NCI-H1436 treated with DMSO at 0.1 percent for 48 hours (cell line): ENCODE measurements around the gene SPG21.

Experiments used
- DNase-seq: peaks from one replicate; lab custom pipeline; 2025; lab: John Stamatoyannopoulos, UW

The SPG21 gene

GRCh38 chr15:64991536-64992135, 1.9 kb upstream of the SPG21 start:
- DNase-seq: no peak

DNA sequence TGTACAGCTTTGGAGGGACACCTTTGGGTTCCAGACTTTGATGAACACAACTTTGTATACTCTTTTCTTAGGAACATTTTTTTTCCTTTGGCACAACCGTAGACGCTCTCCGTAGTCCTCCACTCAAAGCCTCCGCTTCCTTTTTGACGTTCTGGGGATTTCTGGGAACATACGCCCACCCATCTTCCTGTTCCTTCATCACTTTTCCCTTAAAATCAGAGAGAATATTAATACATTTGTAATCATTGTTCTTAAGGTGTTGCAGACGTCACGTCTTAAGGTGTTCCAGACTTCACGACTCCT, 405 bp upstream of the SPG21 start:
- DNase-seq: no peak

- DNase-seq: no peak
Measured at GRCh38 chr15:64987136-64987535, 2.6 kb downstream of the SPG21 start.

DNA sequence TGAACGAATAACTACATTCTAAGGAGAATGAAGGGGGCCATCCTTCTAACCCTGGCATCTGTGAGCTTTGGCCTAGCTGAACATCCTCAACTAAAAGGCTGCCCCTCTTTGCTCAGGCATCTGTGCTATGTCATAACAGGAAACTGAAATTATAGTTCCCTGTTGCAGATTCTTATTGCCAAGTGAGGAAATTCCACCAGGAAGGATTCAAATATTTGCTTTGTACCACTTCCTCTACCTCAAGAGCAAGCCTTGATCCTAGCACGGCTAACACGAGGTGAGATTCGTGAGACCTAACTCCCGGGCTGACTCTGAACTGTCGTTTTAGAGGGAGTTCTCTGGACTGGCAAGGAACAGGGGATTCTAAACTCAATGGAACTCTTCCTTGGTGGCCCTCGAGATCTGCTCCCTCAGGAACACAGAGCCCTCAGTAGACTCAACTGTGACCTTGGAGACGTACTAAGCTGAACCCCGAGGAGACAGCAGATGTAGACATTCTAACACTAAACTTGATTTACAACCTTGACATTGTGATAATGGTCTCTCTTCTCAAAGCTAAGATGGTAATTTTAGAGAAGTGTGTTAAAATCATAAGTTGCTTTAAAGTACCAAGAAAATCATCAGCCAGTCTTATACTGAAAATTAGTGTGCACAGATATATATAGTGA, 4.2 kb downstream of the SPG21 start:
- no peak for DNase-seq

DNA sequence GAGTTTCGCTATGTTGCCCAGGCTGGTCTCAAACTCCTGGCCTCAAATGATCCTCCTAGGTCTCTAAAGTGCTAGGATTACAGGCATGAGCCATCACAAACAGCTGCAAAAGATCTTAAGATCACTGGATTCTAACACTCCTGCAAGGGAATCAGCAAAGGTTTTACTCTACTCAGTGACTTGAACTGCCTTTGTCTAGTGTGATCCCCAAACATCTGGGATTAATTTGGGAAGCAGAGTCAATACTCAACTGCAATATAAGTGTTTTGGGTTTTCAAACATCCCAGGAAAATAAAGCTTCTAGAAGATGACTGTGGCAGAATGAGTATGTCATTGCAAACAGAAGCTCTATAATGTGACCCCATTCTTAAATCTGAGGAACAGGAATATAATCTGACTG, 7.2 kb downstream of the SPG21 start:
- no peak for DNase-seq

DNA sequence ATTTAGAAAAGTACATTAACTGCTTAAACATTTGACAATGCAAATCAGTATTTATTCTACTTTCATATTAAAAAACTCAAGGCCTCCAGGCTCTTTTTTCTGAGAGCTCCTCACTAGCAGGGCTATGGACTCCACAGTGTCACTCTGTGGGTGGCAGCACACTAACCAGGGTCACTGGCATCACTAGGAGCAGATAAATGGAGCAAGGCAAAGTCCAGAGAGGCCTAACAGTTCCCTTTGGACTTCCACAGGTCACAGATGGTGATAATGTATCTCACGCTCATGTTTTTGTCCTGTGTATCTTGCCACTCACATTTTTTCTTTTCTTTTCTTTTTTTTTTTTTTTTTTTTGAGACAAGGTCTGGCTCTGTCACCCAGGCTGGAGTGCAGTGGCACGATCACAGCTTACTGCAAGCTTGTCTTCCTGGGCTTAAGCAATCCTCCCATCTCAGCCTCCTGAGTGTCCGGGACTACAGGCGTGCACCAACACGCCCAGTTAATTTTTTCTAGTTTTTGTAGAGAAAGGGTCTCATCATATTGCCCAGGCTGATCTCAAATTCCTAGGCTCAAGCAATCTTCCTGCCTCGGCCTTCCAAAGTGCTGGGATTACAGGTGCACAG, 7.8 kb downstream of the SPG21 start:
- DNase-seq: no peak

GRCh38 chr15:64979252-64979710, 10.4 kb downstream of the SPG21 start:
- no peak for DNase-seq

DNA sequence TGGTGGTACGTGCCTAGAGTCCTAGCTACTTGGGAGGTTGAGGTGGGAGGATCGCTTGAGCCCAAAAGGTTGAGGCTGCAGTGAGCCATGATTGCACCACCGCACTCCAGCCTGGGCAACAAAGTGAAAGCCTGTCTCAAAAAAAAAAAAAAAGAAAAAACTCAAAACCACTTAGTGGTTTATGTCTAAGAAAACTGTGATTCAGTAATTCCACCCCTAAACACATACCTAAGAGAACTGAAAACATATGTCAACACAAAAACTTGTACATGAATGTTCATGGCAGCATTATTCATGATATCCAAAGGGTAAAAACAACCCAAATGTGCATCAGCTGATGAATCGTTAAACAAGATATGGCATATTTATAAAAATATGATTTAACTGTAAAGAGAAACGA, 14.3 kb downstream of the SPG21 start:
- no peak for DNase-seq

GRCh38 chr15:64970698-64971097, 19.0 kb downstream of the SPG21 start:
- no peak for DNase-seq

GRCh38 chr15:64969401-64969800, 20.3 kb downstream of the SPG21 start:
- no peak for DNase-seq

- no peak for DNase-seq
Measured at GRCh38 chr15:64961013-64961412, 28.7 kb downstream of the SPG21 start.

GRCh38 chr15:64960153-64960552, 29.6 kb downstream of the SPG21 start:
- DNase-seq: no peak

GRCh38 chr15:64959128-64959527, 30.6 kb downstream of the SPG21 start:
- DNase-seq: no peak

- DNase-seq: no peak
Measured at GRCh38 chr15:64954395-64954794, 35.3 kb downstream of the SPG21 start.

- DNase-seq: no peak
Measured at GRCh38 chr15:64951777-64952418, 37.8 kb downstream of the SPG21 start.

- no peak for DNase-seq
Measured at GRCh38 chr15:64950888-64951287, 38.8 kb downstream of the SPG21 start.

- DNase-seq: no peak
Measured at GRCh38 chr15:64949383-64950186, 40.1 kb downstream of the SPG21 start.

DNA sequence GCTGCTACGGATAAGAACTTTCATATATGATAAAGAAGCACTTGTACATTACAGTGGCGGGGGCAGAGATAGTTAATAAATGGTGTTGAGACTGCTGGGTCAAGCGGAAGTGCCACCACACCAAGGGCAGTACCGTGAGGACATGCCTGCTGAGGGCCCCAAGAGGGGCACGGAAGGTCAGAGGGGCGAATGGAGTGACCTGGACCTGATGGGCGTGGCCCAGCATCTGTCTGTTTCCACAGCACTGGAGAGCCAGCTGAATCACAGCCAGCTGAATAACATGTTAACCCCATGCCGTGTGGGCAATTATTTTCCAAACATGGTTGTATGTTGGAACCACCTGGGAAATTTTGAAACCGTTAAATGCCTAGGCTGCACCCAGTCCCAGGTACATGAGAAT, 40.8 kb downstream of the SPG21 start:
- DNase-seq: no peak

DNA sequence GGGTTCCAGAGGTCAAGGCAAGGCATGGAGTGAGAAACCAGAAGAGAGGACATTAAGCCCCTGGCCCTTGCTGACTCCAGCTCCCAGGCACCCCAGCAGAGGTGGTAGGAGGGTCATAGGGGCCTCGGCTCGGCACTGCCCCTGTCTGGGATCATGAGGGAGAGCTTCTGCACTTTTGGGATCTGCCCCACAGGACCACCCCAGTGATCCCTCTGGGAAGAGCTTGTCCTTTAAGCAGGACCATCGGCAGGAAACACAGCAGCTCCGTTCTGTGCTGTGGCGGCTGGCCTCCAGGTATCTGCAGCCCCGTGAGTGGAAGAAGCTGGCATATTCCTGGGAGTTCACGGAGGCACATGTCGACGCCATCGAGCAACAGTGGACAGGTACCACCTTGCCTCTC, 42.5 kb downstream of the SPG21 start:
- DNase-seq: no peak

GRCh38 chr15:64944961-64945360, 44.8 kb downstream of the SPG21 start:
- DNase-seq: no peak

GRCh38 chr15:64943512-64944225, 46.0 kb downstream of the SPG21 start:
- DNase-seq: no peak

DNA sequence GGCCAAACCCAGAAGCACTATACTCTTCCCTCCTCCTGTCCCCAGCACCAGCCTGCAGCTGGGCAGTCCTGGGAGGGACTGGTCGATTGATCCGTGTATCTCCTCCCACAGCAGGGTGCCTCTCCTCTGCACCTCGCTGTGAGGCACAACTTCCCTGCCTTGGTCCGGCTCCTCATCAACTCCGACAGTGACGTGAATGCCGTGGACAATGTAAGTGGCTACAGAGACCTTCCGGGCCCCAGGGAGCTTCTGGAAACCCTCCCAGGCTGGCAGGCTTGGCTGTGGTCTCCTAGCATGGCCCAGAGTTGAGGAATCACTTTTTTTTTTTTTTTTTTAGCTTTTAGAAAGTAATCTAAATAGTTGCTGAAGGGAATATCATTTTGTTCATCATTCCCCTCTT, 47.4 kb downstream of the SPG21 start:
- no peak for DNase-seq
